Stimulated activated CD4-positive, alpha-beta T cell treated with anti-CD3 and anti-CD28 coated beads, Interleukin-4, amount 100 ng/mL, for 1 hour (primary cell): ENCODE data around the gene RAMP3.
"Not testable (repeated sequence)": the region's sequence is repeated elsewhere in the genome, so short reads cannot be mapped to it uniquely, and the experiment has no call there.

ENCODE experiments used
- DNase-seq: peaks from one replicate; pipeline ENCODE4 v3.0.0-alpha.2; 2020

RAMP3 gene

GRCh38 chr7:45132708-45133320 is 24.8 kb upstream of the RAMP3 start:
- no peak for DNase-seq

GRCh38 chr7:45133352-45133751 is 24.2 kb upstream of the RAMP3 start:
- no peak for DNase-seq

GRCh38 chr7:45133877-45134276 is 23.7 kb upstream of the RAMP3 start:
- DNase-seq = no peak

DNA sequence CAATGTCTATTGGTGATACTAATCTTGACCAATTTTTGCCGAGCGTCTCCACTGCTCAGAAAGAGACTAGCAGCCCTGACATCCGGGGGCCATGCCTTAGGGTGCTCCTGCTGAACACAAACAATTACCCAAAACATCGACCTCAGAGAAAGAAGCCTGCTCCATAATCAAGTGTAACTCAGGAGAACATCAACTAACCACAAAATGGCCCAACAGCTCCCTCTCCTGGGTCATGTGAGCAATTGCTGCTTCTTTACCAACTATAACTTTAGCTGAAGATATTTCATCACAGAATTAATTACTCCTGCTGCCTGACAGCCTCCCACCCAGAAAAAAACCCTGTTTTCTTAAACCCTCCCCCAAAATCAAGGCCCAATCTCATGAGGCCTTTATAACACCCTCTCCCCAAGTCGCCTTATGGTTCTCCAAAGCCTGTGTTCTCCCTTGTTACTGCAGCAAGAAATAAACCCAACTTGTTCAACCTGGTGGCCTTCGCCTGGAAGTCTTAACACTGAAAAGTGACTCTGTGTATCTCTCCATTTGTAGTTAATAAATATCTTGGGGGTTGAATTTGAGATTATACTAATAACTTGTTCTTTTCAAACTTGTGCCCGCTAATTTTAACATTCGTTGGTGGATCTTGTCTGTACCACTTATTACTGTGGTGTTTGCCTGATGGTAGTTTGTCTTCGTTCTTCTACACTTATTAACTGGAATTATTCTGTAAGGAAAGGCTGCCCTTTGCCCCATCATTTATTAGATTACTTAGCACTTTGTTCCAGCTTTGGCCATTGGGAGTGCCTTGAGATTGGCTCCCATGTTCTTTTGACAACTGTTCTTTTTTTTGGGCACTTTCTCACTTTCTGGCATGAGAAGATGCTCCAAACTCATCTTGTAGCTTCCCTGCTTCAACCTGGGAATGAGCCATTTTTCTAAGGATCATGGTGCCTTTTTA is 21.2 kb upstream of the RAMP3 start:
- peak; percentile 52 for DNase-seq

DNA sequence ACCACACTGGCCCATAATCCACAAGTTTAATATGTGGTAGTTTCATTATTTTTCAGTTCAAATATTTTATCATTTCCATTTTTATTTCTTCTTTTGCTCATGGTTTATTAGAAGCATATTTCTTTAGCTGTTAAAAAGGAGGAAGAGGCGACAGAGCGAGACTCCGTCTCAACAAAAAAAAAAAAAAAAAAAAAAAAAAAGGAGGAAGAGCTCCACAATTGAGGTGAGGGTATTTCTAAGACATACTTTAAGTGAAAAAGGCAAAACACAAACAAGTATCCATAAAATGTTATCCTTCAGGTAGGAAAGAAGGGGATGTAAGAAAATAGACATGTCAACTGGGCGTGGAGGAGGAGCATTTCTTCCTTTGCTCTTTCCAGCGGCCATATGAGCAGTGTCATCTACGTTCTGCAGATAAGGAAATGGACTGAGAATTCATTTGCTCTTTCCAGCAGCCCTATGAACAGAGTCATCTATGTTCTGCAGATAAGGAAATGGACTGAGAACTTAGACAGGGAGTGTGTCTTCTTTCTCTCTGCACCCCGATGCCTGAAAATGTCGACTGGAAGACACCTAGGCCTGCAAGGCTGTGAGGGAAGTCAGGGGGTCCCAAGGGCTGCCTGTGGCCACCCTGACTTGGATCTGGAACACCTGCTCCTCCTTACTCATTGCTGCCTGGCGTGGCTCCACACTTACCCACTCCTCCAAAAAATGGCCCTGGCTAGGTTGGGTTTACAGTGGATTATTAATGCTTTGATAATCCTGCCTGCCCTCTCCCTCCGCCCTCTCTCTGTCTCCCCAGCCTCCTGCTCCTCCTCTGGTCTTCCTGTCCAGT is 18.9 kb upstream of the RAMP3 start:
- DNase-seq = no peak

- DNase-seq = no peak
Observed at GRCh38 chr7:45140827-45141226, 16.8 kb upstream of the RAMP3 start.

DNA sequence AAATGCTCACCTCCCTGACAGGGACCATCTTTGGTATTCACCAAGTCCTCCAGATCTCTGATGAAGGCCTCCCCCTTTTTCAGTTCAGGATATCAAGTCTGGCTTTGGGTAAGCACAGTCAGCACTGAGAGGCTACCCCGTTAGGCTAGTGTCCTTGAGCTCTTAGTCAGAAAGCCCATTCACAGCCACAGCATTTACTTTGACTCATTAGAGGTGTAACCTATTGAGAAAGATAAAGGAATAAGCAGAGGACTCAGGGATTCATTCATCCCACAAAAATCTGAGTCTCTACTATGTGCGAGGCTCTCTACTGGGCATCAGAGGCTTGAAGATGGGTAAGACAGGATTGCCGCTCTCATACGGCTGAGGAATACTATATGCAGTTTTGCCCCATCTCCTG is 14.0 kb upstream of the RAMP3 start:
- no peak for DNase-seq

GRCh38 chr7:45145881-45146280 is 11.7 kb upstream of the RAMP3 start:
- DNase-seq = no peak

- DNase-seq = no peak
Observed at GRCh38 chr7:45146531-45147379, 10.8 kb upstream of the RAMP3 start.

GRCh38 chr7:45147858-45148652 is 9.5 kb upstream of the RAMP3 start:
- no peak for DNase-seq

DNA sequence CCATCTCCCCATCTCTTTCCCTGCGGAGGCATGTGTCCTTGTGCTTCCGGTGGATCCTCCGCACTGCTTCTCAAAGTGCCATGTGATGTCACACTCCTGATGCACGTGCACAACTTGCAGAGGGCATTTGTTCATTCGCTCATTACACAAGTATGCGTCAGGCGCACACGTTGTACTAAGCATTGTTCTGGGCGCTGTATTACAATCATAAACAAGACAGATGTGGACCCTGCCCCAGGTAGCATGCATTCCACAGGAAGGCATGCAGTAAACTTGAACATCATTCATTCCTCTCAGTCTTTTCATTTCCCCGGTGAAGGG is 9.0 kb upstream of the RAMP3 start:
- no peak for DNase-seq

DNA sequence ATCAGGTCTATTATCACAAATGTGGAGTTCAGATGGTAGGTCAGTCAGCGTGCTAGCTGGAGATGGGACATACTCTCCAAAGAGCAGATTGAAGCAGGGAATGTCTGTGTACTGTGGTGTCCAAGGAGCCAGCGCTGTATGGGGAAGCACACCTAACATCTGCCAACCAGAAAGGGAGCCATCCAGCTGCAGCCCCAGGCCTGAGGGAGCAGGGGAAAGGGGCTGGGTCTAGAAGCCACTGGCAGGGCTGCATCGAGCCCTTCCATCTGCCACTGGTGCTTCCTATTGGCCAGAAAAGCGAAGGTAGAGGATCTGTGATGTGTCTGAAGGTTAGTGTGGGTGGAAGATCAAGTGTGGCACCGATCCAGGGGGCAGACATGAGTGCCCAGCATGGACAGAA is 8.0 kb upstream of the RAMP3 start:
- DNase-seq = no peak

GRCh38 chr7:45150199-45150598 is 7.4 kb upstream of the RAMP3 start:
- no peak for DNase-seq

DNA sequence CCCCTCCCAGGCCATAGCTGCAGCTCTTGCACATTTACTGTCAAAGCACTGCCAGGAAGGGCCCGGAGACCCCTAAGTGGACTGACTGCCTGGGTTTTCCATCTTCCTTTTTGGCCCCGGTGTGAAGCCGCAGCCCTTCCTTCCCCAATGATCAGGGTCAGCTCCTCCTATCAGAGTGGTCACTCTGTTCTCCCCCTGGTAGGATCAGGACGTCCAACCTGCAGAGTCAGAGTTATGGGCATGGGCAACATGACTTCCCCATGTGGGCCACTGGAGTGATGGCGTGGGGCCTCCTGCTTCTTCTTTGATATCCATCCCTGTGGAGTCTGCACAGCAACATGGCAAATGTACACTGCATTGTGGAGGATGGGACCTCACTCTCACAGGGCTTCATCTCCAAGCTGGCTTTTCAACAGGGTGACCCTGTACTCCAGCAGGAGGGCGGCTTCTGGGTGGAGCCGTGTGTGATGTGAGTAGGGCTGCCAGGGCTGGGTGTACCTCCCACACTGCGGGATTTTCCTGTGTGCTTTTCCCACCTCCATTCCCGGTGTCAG is 6.4 kb upstream of the RAMP3 start:
- no peak for DNase-seq

DNA sequence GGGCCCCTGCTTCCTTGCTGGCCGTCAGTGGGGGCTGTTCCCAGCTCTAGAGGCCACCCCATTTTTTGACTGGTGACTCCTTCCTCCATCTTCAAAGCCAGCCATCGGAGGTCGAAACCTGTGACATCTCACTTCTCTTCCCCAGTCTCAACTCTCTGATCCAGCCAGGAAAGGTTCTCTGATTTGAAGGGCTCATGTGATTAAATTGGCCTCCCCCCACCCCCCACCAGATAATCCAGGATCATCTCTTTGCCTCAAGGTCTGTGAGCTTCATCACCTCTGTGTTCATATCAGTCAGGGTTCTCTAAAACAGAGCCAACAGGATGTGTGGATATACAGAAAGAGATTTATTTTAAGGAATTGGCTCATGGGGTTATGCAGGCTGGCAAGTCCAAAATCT is 5.6 kb upstream of the RAMP3 start:
- no peak for DNase-seq

DNA sequence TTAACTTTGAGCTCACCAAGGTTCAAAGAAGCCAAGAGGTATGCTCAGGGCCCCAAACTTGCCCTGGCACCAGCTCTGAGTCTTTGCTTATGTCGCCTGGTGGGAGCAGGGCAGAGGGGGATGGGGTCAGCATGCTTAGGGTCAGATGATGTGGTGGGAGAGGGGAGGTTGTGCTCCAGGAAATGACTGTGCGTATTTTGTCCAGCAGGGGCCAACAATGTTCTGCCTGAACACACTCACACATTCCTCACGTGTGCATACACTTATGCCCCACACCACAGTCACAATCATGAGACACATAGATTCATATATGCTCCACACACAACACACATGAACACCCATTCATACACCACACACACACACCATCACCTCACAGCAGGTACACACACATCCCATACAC is 4.4 kb upstream of the RAMP3 start:
- no peak for DNase-seq

DNA sequence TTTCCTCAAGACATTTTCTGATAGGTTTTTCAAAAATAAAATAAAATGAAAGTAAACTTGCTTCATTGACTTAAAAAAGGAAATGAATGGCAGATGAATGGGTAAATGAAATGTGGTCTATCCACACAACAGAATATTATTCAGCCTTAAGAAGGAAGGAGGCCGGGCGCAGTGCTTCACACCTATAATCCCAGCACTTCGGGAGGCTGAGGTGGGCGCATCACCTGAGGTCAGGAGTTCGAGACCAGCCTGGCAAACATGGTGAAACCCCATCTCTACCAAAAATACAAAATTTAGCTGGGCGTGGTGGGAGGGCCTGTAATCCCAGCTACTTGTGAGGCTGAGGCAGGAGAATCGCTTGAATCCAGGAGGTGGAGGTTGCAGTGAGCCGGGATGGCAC is 3.7 kb upstream of the RAMP3 start:
- DNase-seq = not testable (repeated sequence)

- DNase-seq = no peak
Observed at GRCh38 chr7:45155357-45155900, 2.2 kb upstream of the RAMP3 start.

- DNase-seq = no peak
Observed at GRCh38 chr7:45155941-45156340, 1.6 kb upstream of the RAMP3 start.

- DNase-seq = no peak
Observed at GRCh38 chr7:45156516-45157272, 897 bp upstream of the RAMP3 start.

GRCh38 chr7:45157286-45157652 is 322 bp upstream of the RAMP3 start:
- no peak for DNase-seq
